Motor neuron (in vitro differentiated cells): ENCODE results near the gene SLC26A6. TPM values are rescaled to one million over a fixed set of nuclear protein-coding genes. Genes with fewer than 3 reads are reported as not detected.
A peak's percentile ranks its signal among the peaks of the same experiment; 100 is the strongest.

Experiments
- ATAC-seq, 8 experiments: fragments of 200-7000 bp; cut with Tn5 transposase; replicated peaks in 6 of 8; 2 replicates each; pipeline ENCODE4 v1.8.0; 2021; ENCODE audit warnings: mild to moderate bottlenecking in 8 of 8, moderate library complexity in 8 of 8
- H3K27ac ChIP-seq, 2 donors: fragments of 250-450 bp; sonication (Bioruptor Pico); 2 replicates each; pipeline ENCODE4 v1.9.0; 2021; ENCODE audit warnings: antibody characterized with exemption in 2 of 2, mild to moderate bottlenecking in 2 of 2, moderate library complexity in 1 of 2
- H3K4me1 ChIP-seq, 2 donors: fragments of 250-450 bp; sonication (Bioruptor Pico); replicated peaks in 1 of 2; 2 replicates each; pipeline ENCODE4 v1.6.1; 2021; ENCODE audit warnings: antibody characterized with exemption in 2 of 2, mild to moderate bottlenecking in 2 of 2, moderate library complexity in 1 of 2
- H3K4me3 ChIP-seq, 5 donors: fragments of 250-450 bp; sonication (Bioruptor Pico); 2 replicates each; pipeline ENCODE4 v1.9.0; 2021; ENCODE audit warnings: antibody characterized with exemption in 5 of 5, mild to moderate bottlenecking in 5 of 5, moderate library complexity in 4 of 5
- WGBS, 10 experiments: fragments of 450-650 bp; shearing (Covaris generic); methylation state at CpG; one replicate each; pipeline ENCODE4 v1.0.0; 2022; 5-methylcytosine and 5-hydroxymethylcytosine counted together
- in situ Hi-C, 9 experiments: fragments of 400-800 bp; cut with MboI; loops; one replicate each; pipeline ENCODE4 v1.15.0; 2021; ENCODE audit warnings: low sequenced_read_pairs in 9 of 9, low pct_unique_long_range_greater_than_20kb in 2 of 9; ENCODE audit not compliant: unreplicated experiment in 9 of 9
- total RNA-seq, 8 experiments: library from RNA; unstranded; fragments of 300-600 nt; gene quantifications; 2 replicates each; pipeline versions ENCODE4 v1.2.3 to v1.2.4, GENCODE V29; 2022

SLC26A6 gene
- total RNA-seq, 8 experiments from 2014 or later = 7.1 to 27.0 (median 10.1) TPM

- in situ Hi-C loops = no loop called here
Measured at GRCh38 chr3:48587686-48588085, 47.6 kb downstream of the SLC26A6 start.

DNA sequence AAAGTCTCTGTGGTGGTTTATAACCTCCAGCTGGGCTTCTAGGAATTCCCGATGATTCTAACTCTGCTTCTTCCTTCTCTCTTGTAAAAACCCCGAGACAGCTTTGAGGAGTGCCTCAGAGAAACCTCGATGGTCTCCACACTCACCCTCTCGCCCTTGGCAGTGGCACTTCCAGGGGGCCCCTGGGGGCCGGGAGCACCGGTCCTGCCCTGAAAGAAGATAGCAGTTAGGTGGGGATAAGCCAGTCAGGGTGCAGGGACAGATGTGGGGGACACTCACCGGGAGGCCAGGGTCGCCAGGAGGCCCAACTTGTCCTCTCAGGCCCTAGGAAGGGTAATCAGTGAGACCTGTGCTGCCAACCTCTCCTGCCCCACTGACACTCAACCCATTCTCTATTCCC lies 49.9 kb downstream of the SLC26A6 start:
- Histone ChIP-seq H3K4me1 (no peaks in the 10 kb centered on the region), H3K27ac (no peak overlapping the region), H3K4me3 (no peak overlapping the region)
- WGBS, 10 experiments = 53 to 88% (median 82%) methylated on average over 2 to 4 of the region's 8 CpGs; no CpG with 5 or more reads in 6 of the 10 experiments
- ATAC-seq = no peak
- in situ Hi-C loops = no loop called here

More at GRCh38 chr3:48587686-48588085, 47.6 kb downstream of the SLC26A6 start:
- peak in 2 of 8 experiments; percentile 5 to 6 for ATAC-seq
- Histone ChIP-seq H3K4me1 (no peaks in the 10 kb centered on the region), H3K4me3 (no peak overlapping the region), H3K27ac (no peak overlapping the region)
- WGBS, 10 experiments = 80 to 100% methylated on average over 1 to 2 of the region's 11 CpGs; no CpG with 5 or more reads in 8 of the 10 experiments

DNA sequence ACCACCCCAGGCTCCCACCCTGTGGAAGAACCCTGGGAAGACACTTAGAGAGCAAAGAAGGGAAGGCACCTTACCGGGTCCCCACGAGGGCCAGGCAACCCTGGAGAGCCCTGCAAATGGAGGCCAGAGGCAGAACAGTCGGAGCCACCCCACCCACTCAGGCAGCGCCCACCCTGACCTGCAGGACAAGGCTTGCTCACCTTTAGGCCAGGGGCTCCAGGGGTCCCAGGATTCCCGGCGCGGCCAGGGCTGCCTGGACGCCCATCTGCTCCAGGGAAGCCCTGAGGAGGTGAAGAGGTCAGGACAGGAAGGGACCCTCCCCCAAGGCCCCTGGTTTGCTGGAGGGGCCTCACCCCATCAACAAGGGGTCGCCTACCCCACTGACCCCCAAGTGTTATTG lies 50.4 kb downstream of the SLC26A6 start:
- Histone ChIP-seq H3K27ac (no peak overlapping the region), H3K4me3 (no peak overlapping the region), H3K4me1 (no peaks in the 10 kb centered on the region)
- no peak for ATAC-seq
- in situ Hi-C loops = no loop called here
- 20 to 60% methylated on average over 1 to 2 of the region's 9 CpGs; no CpG with 5 or more reads in 8 of the 10 experiments for WGBS, 10 experiments

DNA sequence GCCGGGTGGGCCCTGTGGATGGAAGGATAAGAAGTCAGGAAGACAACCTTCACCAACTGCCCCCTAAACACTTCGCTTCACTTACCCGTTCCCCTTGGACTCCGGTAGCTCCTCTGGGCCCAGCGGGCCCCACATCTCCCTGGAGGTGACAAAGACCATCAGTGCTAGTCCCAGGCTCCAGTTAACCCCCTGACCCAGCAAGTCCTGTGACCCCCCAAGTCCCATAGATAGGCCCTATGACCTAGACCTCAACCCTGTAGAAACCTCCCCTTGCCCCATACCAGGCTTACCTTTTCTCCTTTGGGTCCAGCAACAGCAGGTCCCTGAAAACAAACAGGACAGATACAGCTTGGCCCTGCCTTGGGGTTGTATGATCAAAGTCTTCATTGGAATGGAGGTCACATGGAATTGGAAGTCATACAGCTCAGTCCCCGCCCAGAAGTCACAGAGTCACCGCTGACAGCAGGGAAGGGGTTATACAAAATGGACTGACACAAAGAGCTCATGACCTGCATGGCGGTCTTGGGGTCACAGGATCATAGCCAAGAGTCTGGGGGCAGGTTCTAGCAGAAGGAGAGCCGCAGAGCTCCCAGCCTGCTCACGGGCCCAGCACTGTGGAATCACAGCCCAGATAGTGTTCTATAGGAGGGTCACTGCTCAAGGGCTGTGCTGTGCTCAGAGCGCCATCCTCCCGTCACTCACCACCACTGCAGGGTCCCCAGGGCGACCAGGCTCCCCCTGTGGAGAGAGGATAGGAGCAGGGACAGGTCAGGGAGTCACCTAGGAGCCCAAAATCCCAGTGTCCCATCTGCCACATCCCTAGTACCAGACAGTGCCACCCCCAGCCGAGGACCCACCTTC lies 53.4 kb downstream of the SLC26A6 start:
- in situ Hi-C loops = no loop called here
- Histone ChIP-seq H3K4me1 (no peaks in the 10 kb centered on the region), H3K4me3 (no peak overlapping the region), H3K27ac (no peak overlapping the region)
- ATAC-seq = no peak
- 50 to 100% (median 83%) methylated on average over 1 to 6 of the region's 14 CpGs; no CpG with 5 or more reads in 3 of the 10 experiments for WGBS, 10 experiments

DNA sequence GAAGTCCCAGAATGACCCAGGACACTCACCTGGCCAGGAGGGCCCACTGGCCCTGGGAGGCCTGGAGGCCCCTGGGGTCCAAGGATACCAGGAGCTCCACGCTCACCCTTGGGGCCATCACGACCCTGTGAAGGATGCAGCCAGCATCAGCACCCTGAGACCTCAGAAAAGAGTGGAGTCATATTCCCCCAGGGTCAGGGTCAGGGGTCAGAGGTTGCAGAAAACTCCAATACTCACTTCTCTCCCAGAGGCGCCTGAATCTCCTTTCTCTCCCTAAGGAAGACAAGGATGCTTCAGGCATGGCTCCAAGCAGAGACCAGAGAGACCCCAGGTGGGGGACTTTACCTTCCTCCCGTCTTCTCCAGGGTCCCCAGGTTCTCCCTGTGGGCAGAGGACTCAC lies 58.6 kb downstream of the SLC26A6 start:
- ATAC-seq = no peak
- H3K27ac ChIP-seq = no peak overlapping the region
- no peaks in the 10 kb centered on the region for H3K4me1 ChIP-seq
- in situ Hi-C loops = no loop called here
- H3K4me3 ChIP-seq = no peak overlapping the region
- WGBS, 10 experiments = 0 to 100% (median 84%) methylated on average over 1 to 3 of the region's 4 CpGs; no CpG with 5 or more reads in 6 of the 10 experiments

Other genes with a start within 250 kb of the SLC26A6 start
- 10 to 100 TPM; 20.1 to 54.4 (median 34.7) TPM for gene PLXNB1, start 205.4 kb downstream of the SLC26A6 start, total RNA-seq
- 10 to 100 TPM; 14.9 to 90.4 (median 20.4) TPM for gene CCDC51, start 195.3 kb downstream of the SLC26A6 start, total RNA-seq
- gene TMA7, start 195.2 kb downstream of the SLC26A6 start, total RNA-seq = 100 to 1,000 TPM; 375 to 754 (median 499) TPM
- gene ATRIP, start 188.7 kb downstream of the SLC26A6 start, total RNA-seq = 10 to 100 TPM in 2 of 8 experiments, 1 to 10 TPM in 6; 3.9 to 11.7 (median 5.7) TPM
- gene SHISA5, start 131.3 kb downstream of the SLC26A6 start, total RNA-seq = 100 to 1,000 TPM in 2 of 8 experiments, 10 to 100 TPM in 6; 70.4 to 252 (median 93.4) TPM
- gene PFKFB4, start 78.7 kb downstream of the SLC26A6 start, total RNA-seq = 10 to 100 TPM in 5 of 8 experiments, 1 to 10 TPM in 3; 3.1 to 36.0 (median 10.4) TPM
- gene UCN2, start 71.7 kb downstream of the SLC26A6 start, total RNA-seq = under 1 TPM; 0.11 to 0.66 (median 0.41) TPM
- 10 to 100 TPM in 5 of 8 experiments, 1 to 10 TPM in 3; 7.0 to 27.9 (median 13.0) TPM for gene COL7A1, start 40.1 kb downstream of the SLC26A6 start, total RNA-seq
- 100 to 1,000 TPM; 184 to 306 (median 226) TPM for gene UQCRC1, start 25.8 kb downstream of the SLC26A6 start, total RNA-seq
- not detected for gene TMEM89, start 13.7 kb downstream of the SLC26A6 start, total RNA-seq
- gene CELSR3, start 27.4 kb upstream of the SLC26A6 start, total RNA-seq = 10 to 100 TPM in 5 of 8 experiments, 1 to 10 TPM in 2, under 1 TPM in 1; 0.97 to 53.4 (median 23.0) TPM
- gene NCKIPSD, start 50.5 kb upstream of the SLC26A6 start, total RNA-seq = 10 to 100 TPM in 7 of 8 experiments, 1 to 10 TPM in 1; 9.8 to 22.4 (median 13.6) TPM
- gene IP6K2, start 81.8 kb upstream of the SLC26A6 start, total RNA-seq = 100 to 1,000 TPM in 7 of 8 experiments, 10 to 100 TPM in 1; 81.9 to 215 (median 154) TPM
- 10 to 100 TPM; 20.2 to 51.9 (median 41.5) TPM for gene PRKAR2A, start 212.4 kb upstream of the SLC26A6 start, total RNA-seq